HFF-Myc (cell line): ENCODE data around the gene CALB2.

Experiments
- DNase-seq: peaks from one replicate; pipeline ENCODE4 v3.0.0-alpha.2; 2011; ENCODE audit warnings: low read depth; ENCODE audit errors: extremely low read depth
- H3K4me3 ChIP-seq: replicated peaks from 2 replicates; pipeline ENCODE4 v1.5.1; 2011; ENCODE audit warnings: low read depth, mild to moderate bottlenecking, control low read depth, low read length
- TF ChIP-seq, protein P1 (sequence below): IDR thresholded peaks from 2 replicates; pipeline ENCODE4 v1.5.1; 2012; ENCODE audit warnings: mild to moderate bottlenecking, low read depth, low read length, control low read depth; ENCODE audit errors: missing control alignments

CALB2 gene

DNA sequence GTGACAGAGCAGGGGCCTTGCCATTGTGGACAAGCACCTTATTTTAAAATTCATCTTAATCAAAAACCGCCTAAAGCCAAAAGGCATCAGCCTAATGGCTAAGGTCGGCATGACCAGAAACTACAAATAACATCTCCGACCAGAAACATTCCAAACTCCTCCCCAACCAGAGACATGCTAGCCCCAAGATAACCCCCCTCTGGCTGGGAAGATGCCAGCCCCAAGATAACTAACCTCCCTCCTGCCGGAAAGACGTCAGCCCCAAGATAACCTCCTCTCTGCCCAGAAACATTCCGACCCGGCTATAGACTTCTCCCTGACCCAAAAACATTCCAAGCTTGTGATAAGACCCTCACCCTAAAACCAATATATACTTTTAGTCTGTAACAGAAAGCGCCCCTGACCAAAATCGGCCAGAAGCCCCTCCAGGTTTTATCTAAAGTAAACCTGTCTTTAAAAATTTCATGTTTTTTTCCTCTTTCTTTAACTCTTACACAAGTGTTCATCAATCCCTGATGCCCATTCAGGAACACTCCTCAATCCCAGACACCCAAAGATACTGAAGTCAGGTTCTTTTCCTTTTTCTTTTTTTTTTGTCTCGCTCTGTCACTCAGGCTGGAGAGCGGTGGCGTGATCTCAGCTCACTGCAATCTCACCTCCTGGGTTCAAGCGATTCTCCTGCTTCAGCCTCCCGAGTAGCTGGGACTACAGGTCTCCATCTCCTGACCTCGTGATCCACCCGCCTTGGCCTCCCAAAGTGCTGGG is 50.7 kb downstream of the CALB2 start:
- no peak for DNase-seq
- TF ChIP-seq, protein P1, sequence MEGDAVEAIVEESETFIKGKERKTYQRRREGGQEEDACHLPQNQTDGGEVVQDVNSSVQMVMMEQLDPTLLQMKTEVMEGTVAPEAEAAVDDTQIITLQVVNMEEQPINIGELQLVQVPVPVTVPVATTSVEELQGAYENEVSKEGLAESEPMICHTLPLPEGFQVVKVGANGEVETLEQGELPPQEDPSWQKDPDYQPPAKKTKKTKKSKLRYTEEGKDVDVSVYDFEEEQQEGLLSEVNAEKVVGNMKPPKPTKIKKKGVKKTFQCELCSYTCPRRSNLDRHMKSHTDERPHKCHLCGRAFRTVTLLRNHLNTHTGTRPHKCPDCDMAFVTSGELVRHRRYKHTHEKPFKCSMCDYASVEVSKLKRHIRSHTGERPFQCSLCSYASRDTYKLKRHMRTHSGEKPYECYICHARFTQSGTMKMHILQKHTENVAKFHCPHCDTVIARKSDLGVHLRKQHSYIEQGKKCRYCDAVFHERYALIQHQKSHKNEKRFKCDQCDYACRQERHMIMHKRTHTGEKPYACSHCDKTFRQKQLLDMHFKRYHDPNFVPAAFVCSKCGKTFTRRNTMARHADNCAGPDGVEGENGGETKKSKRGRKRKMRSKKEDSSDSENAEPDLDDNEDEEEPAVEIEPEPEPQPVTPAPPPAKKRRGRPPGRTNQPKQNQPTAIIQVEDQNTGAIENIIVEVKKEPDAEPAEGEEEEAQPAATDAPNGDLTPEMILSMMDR = no peak
- no peak overlapping the region for H3K4me3 ChIP-seq

DNA sequence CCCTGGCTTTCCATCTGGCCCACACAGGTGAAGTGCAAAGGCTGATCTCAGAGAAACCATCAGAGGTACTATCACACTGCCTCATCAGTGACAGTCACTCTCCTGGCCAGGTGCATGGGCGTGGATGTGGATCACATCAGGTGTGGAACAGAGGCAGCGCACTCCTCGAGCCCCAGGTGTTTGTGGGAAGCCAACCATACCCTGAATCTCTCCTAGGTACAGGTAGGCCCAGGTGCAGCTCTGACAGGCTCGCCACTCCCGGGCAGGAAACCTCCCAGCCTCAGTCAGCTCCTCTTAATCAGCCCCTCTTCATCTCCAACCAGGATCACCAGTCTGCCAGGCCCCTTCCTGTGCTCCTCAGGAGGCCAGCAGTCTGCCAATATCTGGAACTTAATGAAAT is 51.6 kb downstream of the CALB2 start:
- DNase-seq = no peak
- no peak overlapping the region for H3K4me3 ChIP-seq
- TF ChIP-seq, protein P1 = no peak

DNA sequence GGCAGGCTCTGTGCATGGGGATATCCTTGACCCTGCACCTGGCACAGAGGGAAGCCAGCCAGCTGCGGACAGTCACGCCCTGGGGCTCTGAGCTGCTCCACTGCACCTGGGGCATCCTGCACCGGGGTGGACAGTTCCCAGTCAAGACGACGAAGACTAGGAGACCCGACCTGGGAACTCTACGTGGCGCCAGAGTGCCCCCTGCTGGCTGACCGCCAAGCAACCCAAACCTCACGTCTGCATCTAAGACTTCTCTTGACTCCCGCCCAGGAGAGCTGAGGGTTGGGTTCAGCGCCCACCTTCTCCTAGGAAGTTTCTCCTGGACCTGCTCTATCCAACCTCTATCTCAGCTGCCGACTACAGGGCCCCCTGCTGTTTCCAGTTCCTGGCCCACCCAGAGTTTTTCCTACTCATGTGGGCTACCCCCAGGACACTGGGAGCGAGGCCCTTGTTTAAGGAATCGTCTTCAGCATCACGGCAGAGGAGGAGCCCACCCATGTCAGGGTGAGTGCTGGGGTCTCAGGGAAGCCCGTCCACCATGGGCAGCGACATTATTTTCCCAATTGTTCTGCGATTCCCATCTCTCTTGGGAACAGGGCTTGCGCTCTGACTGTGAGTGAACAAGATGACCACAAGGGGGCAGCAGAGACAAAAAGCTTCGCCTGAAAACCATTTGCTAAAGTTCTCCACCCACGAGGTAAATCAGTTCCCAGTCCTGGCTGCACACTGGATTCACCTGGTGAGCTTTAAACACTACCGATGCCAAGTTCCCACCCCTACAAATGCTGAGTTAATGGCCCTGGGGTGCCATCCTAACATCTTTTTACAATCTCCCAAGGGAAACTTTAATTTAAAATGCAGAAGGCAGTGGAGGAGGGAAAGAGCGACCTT is 54.0 kb downstream of the CALB2 start:
- TF ChIP-seq, protein P1 = peak; percentile 81
- peak; percentile 46 for DNase-seq

DNA sequence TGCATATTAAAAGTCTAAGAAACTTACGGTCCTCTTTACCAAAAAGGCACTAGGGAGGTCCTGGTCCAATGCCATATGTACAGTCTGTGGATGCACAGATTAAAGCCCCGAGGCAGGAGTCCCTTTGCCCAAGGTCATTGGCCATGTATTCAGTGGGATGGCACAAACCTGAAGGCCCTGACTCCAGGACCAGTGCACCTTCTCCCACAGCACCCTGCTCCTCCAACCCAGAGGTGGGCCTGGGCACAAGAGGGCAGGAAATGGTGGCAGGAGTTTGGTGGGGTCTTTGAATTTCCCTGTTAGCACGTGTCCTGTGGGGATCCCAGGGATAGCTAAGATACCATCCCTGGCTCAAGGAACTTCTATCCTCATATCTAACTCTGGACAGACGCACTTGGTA is 54.8 kb downstream of the CALB2 start:
- TF ChIP-seq, protein P1 = no peak
- no peak for DNase-seq
- H3K4me3 ChIP-seq = no peak overlapping the region

More for the DNA sequence above, 54.0 kb downstream of the CALB2 start:
- H3K4me3 ChIP-seq = no peak overlapping the region

DNA sequence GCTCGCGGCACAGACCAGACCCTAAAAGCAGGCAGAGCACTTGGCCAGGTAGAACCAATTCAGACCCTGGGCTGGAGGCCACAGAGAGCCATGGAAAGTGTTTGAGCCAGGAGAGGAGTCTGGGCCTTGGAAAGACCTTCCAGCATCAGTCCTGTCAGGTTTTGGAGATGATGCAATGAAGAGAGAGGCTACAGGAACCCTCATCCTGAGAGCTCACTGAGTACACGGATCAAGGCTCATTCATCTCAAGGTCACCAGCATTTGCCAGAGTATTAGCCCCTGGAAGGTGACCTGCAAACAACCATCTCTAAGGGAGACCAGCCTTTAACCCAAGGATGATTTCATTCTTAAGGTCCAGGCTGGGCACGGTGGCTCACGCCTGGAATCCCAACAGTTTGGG is 55.5 kb downstream of the CALB2 start:
- no peak overlapping the region for H3K4me3 ChIP-seq
- TF ChIP-seq, protein P1 = no peak
- DNase-seq = no peak

DNA sequence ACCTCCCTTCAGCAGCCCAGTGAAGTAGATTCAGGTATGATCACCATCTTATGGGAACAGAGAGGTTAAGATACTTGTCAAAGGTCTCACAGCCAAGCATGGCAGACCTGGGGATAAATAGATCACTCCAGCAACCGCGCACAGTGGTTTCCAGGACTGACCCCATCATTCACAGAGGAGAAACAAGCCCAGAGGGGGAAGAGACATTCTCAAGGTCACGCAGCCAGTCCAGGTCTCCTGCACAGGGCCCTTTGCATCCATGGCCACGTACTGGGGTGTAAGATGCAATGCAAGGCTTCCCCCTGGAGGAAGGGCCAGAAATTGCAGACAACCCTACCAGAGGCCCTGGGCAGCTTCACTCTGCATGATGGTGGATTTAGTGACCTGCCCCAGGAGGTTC is 63.4 kb downstream of the CALB2 start:
- no peak for DNase-seq
- no peak overlapping the region for H3K4me3 ChIP-seq
- TF ChIP-seq, protein P1 = peak; percentile 57
